Smooth muscle cell (in vitro differentiated cells): Measurements from ENCODE around the gene DLK1. TPM values are rescaled to one million over a fixed set of nuclear protein-coding genes. Genes with fewer than 3 reads are reported as not detected.

ENCODE experiments used
- DNase-seq: peaks from one replicate; lab custom pipeline; 2025; ENCODE audit not compliant: unreplicated experiment; lab: John Stamatoyannopoulos, UW
- H2AFZ ChIP-seq: fragments of 200-600 bp; sonication (generic); 2 replicates; pipeline ENCODE4 v1.6.0; 2016; ENCODE audit warnings: antibody characterized with exemption, low read depth, mild to moderate bottlenecking
- H3F3A ChIP-seq: fragments of 200-600 bp; sonication (generic); 2 replicates; pipeline ENCODE4 v1.6.0; 2017; ENCODE audit warnings: antibody characterized with exemption, low read depth
- H3K27ac ChIP-seq: fragments of 200-600 bp; sonication (generic); 2 replicates; pipeline ENCODE4 v1.5.1; 2016; ENCODE audit warnings: low read depth, mild to moderate bottlenecking
- H3K27me3 ChIP-seq: fragments of 200-600 bp; sonication (generic); 2 replicates; pipeline ENCODE4 v1.6.1; 2016; ENCODE audit warnings: low read depth, mild to moderate bottlenecking
- H3K36me3 ChIP-seq: fragments of 200-600 bp; sonication (generic); 2 replicates; pipeline ENCODE4 v1.5.1; 2016; ENCODE audit warnings: low read depth
- H3K4me1 ChIP-seq: fragments of 200-600 bp; sonication (generic); 2 replicates; pipeline ENCODE4 v1.5.1; 2016; ENCODE audit warnings: low read depth
- H3K4me2 ChIP-seq: fragments of 200-600 bp; sonication (generic); 2 replicates; pipeline ENCODE4 v1.6.0; 2016; ENCODE audit warnings: mild to moderate bottlenecking
- H3K4me3 ChIP-seq: fragments of 200-600 bp; sonication (generic); 2 replicates; pipeline ENCODE4 v1.5.1; 2016; ENCODE audit warnings: mild to moderate bottlenecking
- H3K79me2 ChIP-seq: fragments of 200-600 bp; sonication (generic); 2 replicates; pipeline ENCODE4 v1.6.0; 2016; ENCODE audit warnings: low read depth, mild to moderate bottlenecking
- H3K9ac ChIP-seq: fragments of 200-600 bp; sonication (generic); 2 replicates; pipeline ENCODE4 v1.6.0; 2016; ENCODE audit warnings: low read depth
- H3K9me3 ChIP-seq: fragments of 200-600 bp; sonication (generic); replicated peaks from 2 replicates; pipeline ENCODE4 v1.5.1; 2016; ENCODE audit warnings: low read depth
- H4K20me1 ChIP-seq: fragments of 200-600 bp; sonication (generic); 2 replicates; pipeline ENCODE4 v1.6.0; 2016; ENCODE audit warnings: low read depth
- CTCF ChIP-seq: fragments of 200-600 bp; sonication (generic); IDR thresholded peaks from 2 replicates; pipeline ENCODE4 v1.5.1; 2017; ENCODE audit warnings: borderline replicate concordance, mild to moderate bottlenecking, antibody characterized with exemption; ENCODE audit not compliant: insufficient read depth, poor library complexity, severe bottlenecking
- WGBS: methylation state at CpG from one replicate; pipeline ENCODE4 v1.1.7; 2016; ENCODE audit warnings: low lambda C conversion rate; 5-methylcytosine and 5-hydroxymethylcytosine counted together
- polyA plus RNA-seq: library from polyadenylated mRNA; unstranded; fragments of >200 nt; fragmentation: Nextera tagmentation; extraction: Ambion mirVana; gene quantifications from 2 replicates; pipeline ENCODE4 v1.2.1, GENCODE V29; 2016
- total RNA-seq: library from RNA; depleted of rRNA; stranded (reverse); fragments of >200 nt; gene quantifications from 2 replicates; pipeline ENCODE4 v1.2.3, GENCODE V29; 2014

The DLK1 gene
- total and polyA plus RNA-seq, 2 experiments from 2014 or later = 3,515 to 15,731 TPM

- Histone ChIP-seq H3K4me3 (no peak overlapping the region), H3K4me2 (peak overlapping the region; percentile 74), H3K27ac (peak overlapping the region; percentile 76), H3K27me3 (no peaks in the 10 kb centered on the region), H3K36me3 (no peaks in the 10 kb centered on the region), H2AFZ (no peak overlapping the region), H3K9ac (no peak overlapping the region), H3F3A (peaks cover 13% of the 10 kb centered on the region), H4K20me1 (no peaks in the 10 kb centered on the region), H3K9me3 (no peaks in the 10 kb centered on the region), H3K79me2 (peaks cover 5% of the 10 kb centered on the region), H3K4me1 (peaks cover 22% of the 10 kb centered on the region)
- TF ChIP-seq CTCF = no peak
- no peak for DNase-seq
- WGBS = 47% methylated on average over 26 of the region's 26 CpGs
Observed at GRCh38 chr14:100688598-100689461, 37.9 kb upstream of the DLK1 start.

GRCh38 chr14:100690672-100691071, 36.0 kb upstream of the DLK1 start:
- Histone ChIP-seq H3K4me3 (no peak overlapping the region), H3K27ac (no peak overlapping the region), H3K9ac (no peak overlapping the region), H3K36me3 (no peaks in the 10 kb centered on the region), H2AFZ (no peak overlapping the region), H4K20me1 (no peaks in the 10 kb centered on the region), H3K9me3 (no peaks in the 10 kb centered on the region), H3K27me3 (no peaks in the 10 kb centered on the region), H3K4me2 (no peak overlapping the region), H3K4me1 (peaks cover 25% of the 10 kb centered on the region), H3F3A (peaks cover 21% of the 10 kb centered on the region), H3K79me2 (peaks cover 5% of the 10 kb centered on the region)
- TF ChIP-seq CTCF = no peak
- 94% methylated on average over 5 of the region's 5 CpGs for WGBS
- DNase-seq = no peak

- peak overlapping the region; percentile 72 for H3K4me2 ChIP-seq
- H4K20me1 ChIP-seq = no peaks in the 10 kb centered on the region
- H3K27ac ChIP-seq = peak overlapping the region; percentile 76
- peaks cover 5% of the 10 kb centered on the region for H3K79me2 ChIP-seq
- H3K4me1 ChIP-seq = peaks cover 33% of the 10 kb centered on the region
- peaks cover 28% of the 10 kb centered on the region for H3F3A ChIP-seq
- no peak for TF ChIP-seq CTCF
- no peaks in the 10 kb centered on the region for H3K9me3 ChIP-seq
- H3K9ac ChIP-seq = peak overlapping the region; percentile 1
- no peaks in the 10 kb centered on the region for H3K27me3 ChIP-seq
- no peak overlapping the region for H3K4me3 ChIP-seq
- WGBS = 63% methylated on average over 29 of the region's 29 CpGs
- H3K36me3 ChIP-seq = no peaks in the 10 kb centered on the region
- DNase-seq = no peak
- no peak overlapping the region for H2AFZ ChIP-seq
Observed at GRCh38 chr14:100691395-100692056, 35.2 kb upstream of the DLK1 start.
